SU-DHL-6 (cell line): ENCODE data around the gene B3GNT3.

ENCODE experiments used
- H2AFZ ChIP-seq: fragments of 200-600 bp; sonication (generic); 2 replicates; pipeline ENCODE4 v1.6.1; 2014; ENCODE audit warnings: low read depth, mild to moderate bottlenecking, moderate library complexity, mixed read lengths, antibody characterized with exemption, low read length; ENCODE audit not compliant: severe bottlenecking
- H3F3A ChIP-seq: fragments of 200-600 bp; shearing (Covaris generic); 2 replicates; pipeline ENCODE4 v1.6.0; 2016; ENCODE audit warnings: antibody characterized with exemption, mild to moderate bottlenecking; ENCODE audit not compliant: insufficient read depth
- H3K27ac ChIP-seq: fragments of 200-600 bp; sonication (generic); 2 replicates; pipeline ENCODE4 v1.5.1; 2016; ENCODE audit warnings: low read depth, mild to moderate bottlenecking, low read length, moderate library complexity, mixed read lengths
- H3K27me3 ChIP-seq: fragments of 200-600 bp; sonication (generic), shearing (Covaris generic); 2 replicates; pipeline ENCODE4 v1.6.0; 2014; ENCODE audit warnings: mild to moderate bottlenecking, low read length
- H3K36me3 ChIP-seq: fragments of 200-600 bp; sonication (generic); 2 replicates; pipeline ENCODE4 v1.6.1; 2014; ENCODE audit warnings: mild to moderate bottlenecking, low read length, mixed read lengths
- H3K4me2 ChIP-seq: fragments of 300-600, 200-600 bp; shearing (Covaris generic), sonication (generic); 2 replicates; pipeline ENCODE4 v1.6.0; 2014; ENCODE audit warnings: low read length, low read depth, mild to moderate bottlenecking; ENCODE audit not compliant: poor library complexity, severe bottlenecking
- H3K4me3 ChIP-seq: fragments of 200-600 bp; sonication (generic); 2 replicates; pipeline ENCODE4 v1.5.1; 2014; ENCODE audit warnings: antibody characterized with exemption, low read length, mild to moderate bottlenecking, mixed read lengths; ENCODE audit not compliant: insufficient read depth, poor library complexity, severe bottlenecking
- H3K79me2 ChIP-seq: fragments of 200-600 bp; sonication (generic); 2 replicates; pipeline ENCODE4 v1.6.1; 2014; ENCODE audit warnings: mild to moderate bottlenecking, low read length, moderate library complexity; ENCODE audit not compliant: insufficient read depth
- H3K9ac ChIP-seq: fragments of 200-600 bp; sonication (generic); 2 replicates; pipeline ENCODE4 v1.7.0; 2014; ENCODE audit warnings: mild to moderate bottlenecking, low read length
- H3K9me2 ChIP-seq: fragments of 200-600 bp; sonication (generic); replicated peaks from 2 replicates; pipeline ENCODE4 v1.6.1; 2014; ENCODE audit warnings: low read length; ENCODE audit not compliant: insufficient read depth
- H3K9me3 ChIP-seq: fragments of 200-600 bp; sonication (generic); 2 replicates; pipeline ENCODE4 v1.6.1; 2014; ENCODE audit warnings: low read length, mixed read lengths; ENCODE audit not compliant: insufficient read depth
- H4K20me1 ChIP-seq: fragments of 200-600 bp; sonication (generic); 2 replicates; pipeline ENCODE4 v1.6.1; 2014; ENCODE audit warnings: low read depth, mild to moderate bottlenecking, antibody characterized with exemption, low read length, moderate library complexity, mixed read lengths
- CTCF ChIP-seq: fragments of 200-600 bp; sonication (generic); IDR thresholded peaks from one replicate; pipeline ENCODE4 v1.5.1; 2017; ENCODE audit warnings: antibody characterized with exemption, mild to moderate bottlenecking, low read length, moderate library complexity; ENCODE audit not compliant: insufficient read depth, poor library complexity, severe bottlenecking
- EZH2phosphoT487 ChIP-seq: fragments of 200-600 bp; sonication (generic), shearing (Covaris generic); conservative IDR thresholded peaks from 2 replicates; pipeline ENCODE4 v1.6.1; 2018; ENCODE audit warnings: mild to moderate bottlenecking, antibody characterized with exemption, low read length, moderate library complexity, mixed read lengths

The B3GNT3 gene

DNA sequence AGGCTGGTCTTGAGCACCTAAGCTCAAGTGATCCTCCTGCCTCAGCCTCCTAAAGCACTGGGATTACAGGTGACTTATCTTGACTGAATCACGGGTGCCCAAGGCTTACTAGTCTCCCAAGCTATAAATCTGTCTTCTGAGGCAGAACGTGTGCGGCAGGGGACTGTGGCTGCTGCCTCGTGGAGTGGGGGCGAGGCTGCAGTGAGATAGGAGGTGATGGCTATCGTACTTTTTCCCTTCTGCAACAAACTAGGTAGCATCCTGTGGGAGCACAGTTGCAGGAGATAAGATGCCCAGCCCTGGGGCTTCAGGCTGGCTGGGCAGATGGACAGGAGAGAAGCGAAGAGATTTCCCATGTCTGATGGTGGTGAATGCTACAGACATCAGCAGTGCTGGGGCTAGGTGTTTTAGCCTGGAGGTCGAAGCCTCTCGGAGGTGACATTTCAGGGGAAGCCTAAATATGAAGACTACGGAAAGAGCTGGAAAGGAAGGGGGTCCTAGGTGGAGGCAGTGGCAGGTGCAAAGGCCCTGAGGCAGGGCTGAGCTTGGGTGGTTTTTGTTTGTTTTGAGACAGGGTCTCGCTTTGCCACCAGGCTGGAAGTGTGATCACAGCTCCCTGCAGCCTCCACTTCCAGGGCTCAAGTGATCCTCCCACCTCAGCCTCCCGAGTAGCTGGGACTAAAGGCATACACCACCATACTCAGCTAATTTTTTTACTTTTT is 7.4 kb downstream of the B3GNT3 start:
- H2AFZ ChIP-seq: no peak overlapping the region
- no peaks in the 10 kb centered on the region for H4K20me1 ChIP-seq
- no peaks in the 10 kb centered on the region for H3K79me2 ChIP-seq
- H3K4me3 ChIP-seq: no peak overlapping the region
- H3K27me3 ChIP-seq: no peaks in the 10 kb centered on the region
- H3F3A ChIP-seq: no peaks in the 10 kb centered on the region
- no peaks in the 10 kb centered on the region for H3K9me2 ChIP-seq
- no peaks in the 10 kb centered on the region for H3K9me3 ChIP-seq
- no peak for TF ChIP-seq EZH2phosphoT487
- TF ChIP-seq CTCF: no peak
- no peaks in the 10 kb centered on the region for H3K36me3 ChIP-seq
- H3K9ac ChIP-seq: no peak overlapping the region
- no peak overlapping the region for H3K4me2 ChIP-seq
- no peak overlapping the region for H3K27ac ChIP-seq

DNA sequence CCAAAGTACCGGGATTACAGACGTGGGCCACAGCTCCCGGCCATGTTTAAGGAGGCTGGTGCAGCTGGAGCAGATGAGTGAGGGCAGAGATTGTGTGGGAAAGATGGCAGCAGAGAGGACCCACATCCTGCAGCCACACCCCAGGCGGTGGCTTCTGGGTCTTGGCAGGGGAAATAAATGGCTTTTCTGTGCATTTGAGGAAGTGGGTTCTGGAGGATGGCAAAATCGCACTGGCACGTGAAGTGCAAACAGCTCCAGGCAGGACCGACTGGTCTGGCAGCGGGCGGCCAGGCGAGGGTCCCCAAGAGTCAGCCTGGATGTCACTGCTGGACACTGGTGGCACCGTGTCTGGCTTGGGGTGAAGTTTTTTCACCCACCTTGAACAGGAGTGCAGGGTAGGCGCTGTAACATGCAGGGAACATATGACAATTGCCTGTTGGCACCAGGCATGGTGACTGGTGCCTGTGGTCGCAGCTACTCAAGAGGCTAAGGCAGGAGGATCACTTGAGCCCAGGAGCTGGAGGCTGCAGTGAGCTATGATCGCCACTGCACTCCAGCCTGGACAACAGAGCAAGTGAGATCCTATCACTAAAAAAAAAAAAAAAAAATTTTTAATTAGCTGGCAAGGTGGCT is 8.4 kb downstream of the B3GNT3 start:
- Histone ChIP-seq H3K79me2 (no peaks in the 10 kb centered on the region), H3F3A (no peaks in the 10 kb centered on the region), H3K9me2 (no peaks in the 10 kb centered on the region), H3K27ac (no peak overlapping the region), H4K20me1 (no peaks in the 10 kb centered on the region), H3K4me2 (no peak overlapping the region), H3K9me3 (no peaks in the 10 kb centered on the region), H3K4me3 (no peak overlapping the region), H2AFZ (no peak overlapping the region), H3K36me3 (no peaks in the 10 kb centered on the region), H3K9ac (no peak overlapping the region), H3K27me3 (no peaks in the 10 kb centered on the region)
- TF ChIP-seq EZH2phosphoT487 (no peak), CTCF (no peak)

DNA sequence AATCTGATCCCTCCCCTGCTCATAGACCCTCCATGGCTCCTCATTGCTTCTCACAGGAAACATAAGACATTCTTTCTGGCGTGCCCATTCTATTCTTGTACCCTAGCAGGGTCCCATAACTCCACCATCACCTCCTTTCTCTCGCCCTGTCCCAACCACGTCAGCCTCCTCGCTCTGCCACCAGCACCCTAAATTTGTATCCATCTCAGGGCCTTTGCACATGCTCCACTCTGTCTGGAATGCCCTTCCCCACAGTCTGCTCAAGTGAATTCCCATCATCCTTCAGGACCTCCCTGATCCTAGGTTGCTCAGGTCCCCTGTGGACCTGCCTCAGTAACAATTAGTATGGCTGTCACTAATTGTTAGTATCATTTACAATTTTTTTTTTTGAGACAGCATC is 10.5 kb downstream of the B3GNT3 start:
- Histone ChIP-seq H3K9me2 (no peaks in the 10 kb centered on the region), H3K79me2 (no peaks in the 10 kb centered on the region), H3K4me3 (no peak overlapping the region), H3K27ac (no peak overlapping the region), H3K4me2 (no peak overlapping the region), H2AFZ (no peak overlapping the region), H3K9me3 (no peaks in the 10 kb centered on the region), H3F3A (no peaks in the 10 kb centered on the region), H3K36me3 (no peaks in the 10 kb centered on the region), H4K20me1 (no peaks in the 10 kb centered on the region), H3K27me3 (no peaks in the 10 kb centered on the region), H3K9ac (no peak overlapping the region)
- TF ChIP-seq CTCF (no peak), EZH2phosphoT487 (no peak)
